ENCODE data around the gene LILRA6.
"Not testable (repeated sequence)": the region's sequence is repeated elsewhere in the genome, so short reads cannot be mapped to it uniquely, and the experiment has no call there.

LILRA6 gene

GRCh38 chr19:54207983-54208783 is 34.4 kb downstream of the LILRA6 start:
- peak; percentile 93 for DNase-seq (ENCODE audit: low spot score)

- no peak for DNase-seq (ENCODE audit: low spot score)
Measured at GRCh38 chr19:54207676-54207982, 35.0 kb downstream of the LILRA6 start.

GRCh38 chr19:54207193-54207592 is 35.4 kb downstream of the LILRA6 start:
- DNase-seq (ENCODE audit: low spot score): not testable (repeated sequence)

- no peak for DNase-seq (ENCODE audit: low spot score)
Measured at GRCh38 chr19:54206831-54207177, 35.8 kb downstream of the LILRA6 start.

- DNase-seq (ENCODE audit: low spot score): no peak
Measured at GRCh38 chr19:54206030-54206830, 36.4 kb downstream of the LILRA6 start.

GRCh38 chr19:54204767-54205468 is 37.7 kb downstream of the LILRA6 start:
- DNase-seq (ENCODE audit: low spot score): no peak

GRCh38 chr19:54203151-54203611 is 39.4 kb downstream of the LILRA6 start:
- no peak for DNase-seq (ENCODE audit: low spot score)

GRCh38 chr19:54201980-54202379 is 40.6 kb downstream of the LILRA6 start:
- DNase-seq (ENCODE audit: low spot score): no peak

- DNase-seq (ENCODE audit: low spot score): no peak
Measured at GRCh38 chr19:54201172-54201701, 41.4 kb downstream of the LILRA6 start.

- DNase-seq (ENCODE audit: low spot score): no peak
Measured at GRCh38 chr19:54199401-54199800, 43.2 kb downstream of the LILRA6 start.

- DNase-seq (ENCODE audit: low spot score): no peak
Measured at GRCh38 chr19:54197121-54197520, 45.5 kb downstream of the LILRA6 start.

GRCh38 chr19:54196536-54196935 is 46.1 kb downstream of the LILRA6 start:
- DNase-seq (ENCODE audit: low spot score): no peak

- not testable (repeated sequence) for DNase-seq (ENCODE audit: low spot score)
Measured at GRCh38 chr19:54194463-54194862, 48.1 kb downstream of the LILRA6 start.

GRCh38 chr19:54193011-54193410 is 49.6 kb downstream of the LILRA6 start:
- DNase-seq (ENCODE audit: low spot score): no peak

- DNase-seq (ENCODE audit: low spot score): no peak
Measured at GRCh38 chr19:54191811-54192453, 50.7 kb downstream of the LILRA6 start.

GRCh38 chr19:54191011-54191810 is 51.4 kb downstream of the LILRA6 start, which contains the start of gene TSEN34:
TSEN34 (plus strand) TSS chr19:54191308; CDS start chr19:54191365, 57 bp downstream.
- no peak for DNase-seq (ENCODE audit: low spot score)

GRCh38 chr19:54190503-54191010 is 52.0 kb downstream of the LILRA6 start:
- DNase-seq (ENCODE audit: low spot score): peak; percentile 99

GRCh38 chr19:54189735-54190502 is 52.7 kb downstream of the LILRA6 start:
- peak; percentile 100 for DNase-seq (ENCODE audit: low spot score)

- no peak for DNase-seq (ENCODE audit: low spot score)
Measured at GRCh38 chr19:54189145-54189734, 53.4 kb downstream of the LILRA6 start, which contains the start of gene MBOAT7. MBOAT7 (minus strand) TSS chr19:54189580; CDS start chr19:54188508, 1,072 bp downstream.
